Measurements from ENCODE around the gene ZNF609. TPM values are rescaled to one million over a fixed set of nuclear protein-coding genes. Genes with fewer than 3 reads are reported as not detected.

Gene ZNF609
- total RNA-seq, 1 donor from 2014 or later = 15.3 TPM

DNA sequence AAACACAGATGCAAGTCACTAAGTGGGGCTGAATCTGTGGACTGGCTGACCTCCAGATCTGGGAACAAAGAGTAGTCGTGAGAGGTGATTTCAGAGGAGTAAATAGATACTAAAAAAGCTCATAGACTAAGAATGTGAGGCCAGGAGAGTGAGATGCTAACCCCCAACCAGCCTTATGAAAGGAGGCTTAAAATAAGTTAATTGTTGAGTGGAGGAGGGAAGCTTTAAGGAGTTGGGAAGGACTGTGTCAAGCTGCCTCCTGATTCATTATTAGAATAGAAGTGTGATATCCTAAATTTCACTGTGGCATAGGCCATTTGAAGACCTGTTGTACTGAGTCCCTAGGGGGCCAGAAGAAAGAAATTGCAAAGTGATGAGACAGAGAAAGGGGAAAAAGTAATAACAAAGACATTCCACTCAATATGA lies 207.4 kb downstream of the ZNF609 start:
- intact Hi-C loops (cut with DNase I) = no loop called here
- no peak for DNase-seq (ENCODE audit: low spot score)

GRCh38 chr15:64673866-64674265 lies 213.5 kb downstream of the ZNF609 start:
- intact Hi-C loops (cut with DNase I) = no loop called here

GRCh38 chr15:64678126-64678819 lies 217.9 kb downstream of the ZNF609 start:
- intact Hi-C loops (cut with DNase I) = no loop called here
- DNase-seq (ENCODE audit: low spot score) = no peak

More at GRCh38 chr15:64673866-64674265, 213.5 kb downstream of the ZNF609 start:
- DNase-seq (ENCODE audit: low spot score) = no peak

DNA sequence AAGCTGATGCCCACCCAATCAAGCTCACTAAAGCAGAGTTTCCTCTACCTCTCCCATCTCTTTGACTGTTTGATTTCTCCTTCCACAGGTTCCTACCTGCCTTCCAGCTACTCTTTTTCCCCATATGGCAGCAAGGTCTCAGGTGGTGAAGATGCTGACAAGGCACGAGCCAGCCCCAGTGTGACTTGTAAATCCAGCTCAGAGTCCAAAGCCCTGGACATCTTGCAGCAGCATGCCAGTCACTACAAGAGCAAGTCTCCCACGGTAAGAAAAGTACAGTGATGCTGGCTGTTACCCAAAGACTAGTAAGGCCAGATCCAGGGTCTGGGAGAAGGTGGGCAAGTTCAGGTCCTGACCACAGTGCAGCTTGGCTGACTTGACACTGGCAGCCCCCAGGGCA lies 219.7 kb downstream of the ZNF609 start:
- no peak for DNase-seq (ENCODE audit: low spot score)
- intact Hi-C loops (cut with DNase I) = loop anchor here (5.0 to 10.0 kb wide), 3 partner anchors 227 to 475 kb away; no protein-coding TSS in a partner anchor

DNA sequence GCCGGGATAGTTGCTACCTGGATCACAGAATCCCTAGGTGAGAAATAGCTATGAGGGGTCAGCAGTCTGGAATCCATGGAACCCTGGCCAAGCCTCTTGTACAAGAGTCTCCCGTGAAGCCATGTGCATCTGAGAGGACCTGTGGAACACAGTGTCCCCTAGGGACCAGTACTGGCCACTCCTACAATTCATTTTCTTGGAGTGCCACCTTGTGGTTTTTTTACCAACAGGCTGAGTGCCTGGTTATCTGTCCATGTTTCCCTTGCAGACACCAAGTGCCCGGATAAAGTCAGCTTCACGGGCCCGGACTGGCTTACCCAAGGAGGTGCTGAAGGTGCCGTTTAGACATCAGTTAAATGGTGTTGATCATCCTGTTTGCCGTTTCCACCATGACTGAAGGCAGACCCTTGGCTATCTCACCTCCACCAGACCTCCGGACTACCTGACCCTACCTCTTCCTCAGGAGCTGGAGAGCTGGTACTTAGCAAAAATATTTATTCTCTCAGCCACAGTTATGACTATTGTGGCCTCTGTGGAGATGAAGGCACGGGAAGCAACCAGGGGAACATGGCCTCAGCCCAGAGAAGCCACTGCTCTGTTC lies 221.1 kb downstream of the ZNF609 start:
- DNase-seq (ENCODE audit: low spot score) = no peak

DNA sequence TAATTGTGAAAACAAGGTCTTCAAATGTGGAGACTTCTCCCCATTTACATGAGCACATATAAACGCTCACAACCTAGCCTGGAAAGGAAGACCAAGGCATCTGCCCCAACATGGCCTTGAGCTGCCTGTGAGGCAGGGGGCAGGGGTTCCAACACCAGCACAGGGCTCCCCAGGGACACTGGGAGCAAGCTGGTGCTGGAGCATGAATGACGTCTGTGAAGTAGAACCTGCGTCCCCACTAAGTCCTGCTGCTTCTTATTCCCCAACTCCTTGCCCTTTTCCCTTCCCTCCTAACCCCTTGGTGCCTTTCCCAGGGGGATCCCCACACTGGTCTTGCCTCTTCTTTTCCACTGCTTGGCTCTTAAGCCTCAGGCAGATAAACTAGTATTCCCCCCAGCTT lies 221.9 kb downstream of the ZNF609 start:
- DNase-seq (ENCODE audit: low spot score) = no peak
- intact Hi-C loops (cut with DNase I) = loop anchor here (5.0 to 10.0 kb wide), 3 partner anchors 225 to 477 kb away; no protein-coding TSS in a partner anchor

More for the DNA sequence above, 221.1 kb downstream of the ZNF609 start:
- intact Hi-C loops (cut with DNase I) = loop anchor here (5.0 to 10.0 kb wide), 3 partner anchors 226 to 477 kb away; no protein-coding TSS in a partner anchor

DNA sequence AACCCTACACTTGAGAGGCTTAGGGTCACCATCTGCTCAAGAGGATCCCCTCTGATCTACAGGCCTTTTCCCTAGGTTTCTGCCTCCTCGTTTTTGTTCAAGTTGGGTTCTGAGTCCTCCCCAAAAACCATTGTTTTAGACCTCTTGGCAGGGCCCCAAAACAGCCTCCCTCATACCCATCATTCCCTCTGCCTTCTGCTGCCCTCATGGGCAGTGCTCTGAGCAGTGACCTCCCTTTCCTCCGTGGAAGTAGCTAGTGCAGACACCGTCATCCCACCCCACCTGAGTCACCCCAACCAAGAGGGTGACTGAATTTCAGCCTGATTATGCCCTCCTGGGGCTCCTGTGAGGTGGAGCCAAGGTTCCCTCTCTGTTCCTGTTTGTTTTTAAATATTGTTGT lies 223.0 kb downstream of the ZNF609 start:
- no peak for DNase-seq (ENCODE audit: low spot score)
- intact Hi-C loops (cut with DNase I) = loop anchor here (5.0 to 10.0 kb wide), 3 partner anchors 224 to 479 kb away; no protein-coding TSS in a partner anchor

GRCh38 chr15:64685230-64685888 lies 225.0 kb downstream of the ZNF609 start:
- no peak for DNase-seq (ENCODE audit: low spot score)
- intact Hi-C loops (cut with DNase I) = loop anchor here (5.0 to 10.0 kb wide), 2 partner anchors 127 to 481 kb away; no protein-coding TSS in a partner anchor

GRCh38 chr15:64686130-64686735 lies 225.9 kb downstream of the ZNF609 start:
- DNase-seq (ENCODE audit: low spot score) = no peak
- intact Hi-C loops (cut with DNase I) = loop anchor here (1.0 to 10.0 kb wide), 3 partner anchors 42 to 481 kb away; no protein-coding TSS in a partner anchor

GRCh38 chr15:64687172-64687571 lies 226.8 kb downstream of the ZNF609 start:
- DNase-seq (ENCODE audit: low spot score) = no peak
- intact Hi-C loops (cut with DNase I) = loop anchor here (5.0 to 10.0 kb wide), 2 partner anchors 125 to 482 kb away; no protein-coding TSS in a partner anchor

- intact Hi-C loops (cut with DNase I) = loop anchor here (5.0 to 10.0 kb wide), 2 partner anchors 125 to 483 kb away; no protein-coding TSS in a partner anchor
- DNase-seq (ENCODE audit: low spot score) = no peak
These were observed 227.3 kb downstream of the ZNF609 start for GRCh38 chr15:64687688-64688087.

DNA sequence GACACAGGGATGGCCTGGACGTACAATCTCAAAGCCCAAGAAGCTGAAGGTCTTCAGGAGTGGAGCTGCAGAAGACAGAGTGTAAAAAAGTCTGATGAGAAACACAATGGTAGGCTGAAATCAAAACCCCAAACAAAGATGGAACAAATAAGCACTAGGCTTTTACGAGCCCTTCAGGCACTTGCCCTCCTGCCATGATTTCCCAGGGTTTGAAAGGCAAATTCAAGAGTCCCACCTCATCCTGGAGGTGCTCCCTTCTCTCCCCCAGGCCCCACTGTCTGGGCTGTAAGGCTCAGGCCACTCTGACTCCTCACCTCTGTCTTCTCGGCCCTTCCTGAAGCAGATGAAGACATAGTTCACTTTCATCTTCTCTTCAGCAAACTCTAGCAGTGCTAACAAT lies 228.4 kb downstream of the ZNF609 start:
- no peak for DNase-seq (ENCODE audit: low spot score)
- intact Hi-C loops (cut with DNase I) = loop anchor here (5.0 to 10.0 kb wide), 2 partner anchors 124 to 484 kb away; no protein-coding TSS in a partner anchor

DNA sequence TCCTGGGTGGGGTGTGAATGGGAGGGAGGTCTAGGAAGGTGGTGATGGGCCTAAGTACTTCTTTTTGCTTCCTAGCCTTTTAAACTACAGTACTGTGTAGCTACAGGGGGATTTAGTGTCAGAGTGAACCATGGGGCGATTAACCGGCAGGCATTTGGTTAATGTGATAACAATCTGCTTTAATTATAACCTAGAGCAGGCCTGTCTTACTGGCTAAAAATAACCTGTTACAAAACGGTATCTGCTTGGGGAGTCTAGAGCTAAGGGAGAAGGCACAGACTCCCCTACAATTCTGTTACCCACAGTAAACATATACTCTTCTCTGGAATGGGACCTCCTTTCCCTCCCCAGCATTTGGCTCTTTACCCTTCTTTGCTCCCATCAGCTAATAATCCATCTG lies 229.6 kb downstream of the ZNF609 start:
- intact Hi-C loops (cut with DNase I) = no loop called here
- DNase-seq (ENCODE audit: low spot score) = no peak

DNA sequence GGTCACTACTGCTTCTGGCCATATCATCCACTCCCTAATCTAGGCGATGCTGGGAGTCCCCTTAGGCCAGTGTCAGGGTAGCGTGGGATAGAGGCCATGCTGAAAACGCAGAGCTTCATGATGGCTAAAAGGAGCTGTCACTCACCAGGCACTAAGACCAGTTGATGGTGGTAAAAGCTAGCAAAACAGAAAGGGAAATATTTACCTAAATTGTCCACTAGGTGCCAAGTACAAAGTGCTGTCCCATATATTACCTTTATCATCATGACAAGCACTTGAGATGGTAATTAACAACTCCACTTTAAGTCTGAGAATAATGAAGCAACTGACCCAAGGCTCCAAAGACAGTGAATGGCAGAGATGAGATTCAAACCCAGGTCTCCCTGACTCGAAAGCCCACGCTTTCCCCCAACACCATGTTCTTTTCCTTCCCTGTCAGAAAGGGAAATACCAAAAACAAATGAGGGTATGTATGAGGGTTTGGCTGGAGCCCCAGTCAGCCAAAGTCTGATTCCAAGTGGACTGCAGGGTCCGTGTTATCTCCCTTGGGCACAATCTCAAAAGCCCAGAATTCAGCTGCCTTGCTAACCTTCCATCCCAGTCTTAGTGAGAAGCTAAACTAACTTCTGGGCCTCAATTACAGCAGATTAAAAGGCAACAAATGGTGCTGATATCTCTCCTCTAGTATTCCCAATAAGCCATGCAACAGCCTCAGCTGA lies 230.4 kb downstream of the ZNF609 start:
- intact Hi-C loops (cut with DNase I) = no loop called here
- DNase-seq (ENCODE audit: low spot score) = no peak

GRCh38 chr15:64691896-64692565 lies 231.7 kb downstream of the ZNF609 start:
- intact Hi-C loops (cut with DNase I) = no loop called here
- no peak for DNase-seq (ENCODE audit: low spot score)

DNA sequence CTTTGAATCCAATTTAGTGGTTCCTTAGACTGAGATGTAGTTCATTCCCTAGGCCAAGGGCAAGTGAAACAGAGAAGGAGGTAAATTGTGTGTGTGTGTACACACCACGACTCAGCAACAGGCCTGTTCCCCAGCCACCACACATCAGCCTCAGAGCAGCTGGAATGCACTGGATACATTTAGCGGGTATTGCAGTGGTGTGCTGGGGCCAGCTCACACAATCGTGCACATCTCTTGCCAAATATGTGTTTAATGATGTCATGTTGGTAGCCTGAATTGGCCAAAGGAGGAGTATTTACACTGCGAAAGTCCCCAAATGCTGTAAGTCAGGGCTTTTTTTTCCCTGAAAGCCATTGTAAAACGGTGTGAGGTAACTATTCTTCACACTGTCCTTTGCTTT lies 232.8 kb downstream of the ZNF609 start:
- intact Hi-C loops (cut with DNase I) = no loop called here
- DNase-seq (ENCODE audit: low spot score) = no peak

- intact Hi-C loops (cut with DNase I) = no loop called here
These were observed 234.4 kb downstream of the ZNF609 start for GRCh38 chr15:64694816-64695215.

GRCh38 chr15:64695561-64695992 lies 235.2 kb downstream of the ZNF609 start:
- intact Hi-C loops (cut with DNase I) = no loop called here

More at GRCh38 chr15:64694816-64695215, 234.4 kb downstream of the ZNF609 start:
- no peak for DNase-seq (ENCODE audit: low spot score)

More at GRCh38 chr15:64695561-64695992, 235.2 kb downstream of the ZNF609 start:
- DNase-seq (ENCODE audit: low spot score) = no peak
